WTC11 (cell line): ENCODE measurements around the gene PRKCZ. TPM values are rescaled to one million over a fixed set of nuclear protein-coding genes. Genes with fewer than 3 reads are reported as not detected.

Experiments used
- ATAC-seq: fragments of 200-7000 bp; cut with Tn5 transposase; 2 replicates; pipeline ENCODE4 v1.10.0; 2021; ENCODE audit warnings: mild to moderate bottlenecking, moderate library complexity
- CTCF ChIA-PET: fragments of 300-600 bp; sonication (Branson Sonifier 250); formaldehyde crosslinking; loops from one replicate; lab custom pipeline; 2021; ENCODE audit warnings: antibody characterized with exemption; lab: Charles Lee
- POLR2A ChIA-PET: fragments of 350-600 bp; sonication (Branson Sonifier 250); formaldehyde crosslinking; loops from one replicate; lab custom pipeline; 2021; ENCODE audit warnings: antibody characterized with exemption; lab: Charles Lee
- DNase-seq: peaks from one replicate; pipeline ENCODE4 v3.0.0; 2021; ENCODE audit warnings: low spot score
- H3K27ac Mint-ChIP-seq: 2 replicates; pipeline ENCODE4 v1.8.0; 2021; ENCODE audit warnings: mixed read lengths
- H3K27me3 Mint-ChIP-seq: 2 replicates; pipeline ENCODE4 v1.8.0; 2021; ENCODE audit warnings: low read depth, mild to moderate bottlenecking, moderate library complexity, mixed read lengths
- H3K36me3 Mint-ChIP-seq: 2 replicates; pipeline ENCODE4 v1.8.0; 2021; ENCODE audit warnings: mixed read lengths
- H3K4me1 Mint-ChIP-seq: 2 replicates; pipeline ENCODE4 v1.8.0; 2022; ENCODE audit warnings: mixed read lengths
- H3K4me3 Mint-ChIP-seq: 2 replicates; pipeline ENCODE4 v1.8.0; 2021; ENCODE audit warnings: mild to moderate bottlenecking, moderate library complexity, mixed read lengths
- H3K9me3 Mint-ChIP-seq: 2 replicates; pipeline ENCODE4 v1.8.0; 2021; ENCODE audit warnings: mixed read lengths
- AR ChIP-seq: fragments of 250-450 bp; sonication (Bioruptor Pico); IDR thresholded peaks from 2 replicates; pipeline ENCODE4 v1.9.0; 2021; ENCODE audit warnings: mild to moderate bottlenecking
- ATF3 ChIP-seq: sonication (generic); formaldehyde crosslinking; conservative IDR thresholded peaks from 2 replicates; pipeline ENCODE4 v1.8.1; 2022; ENCODE audit warnings: mild to moderate bottlenecking, missing genetic modification reagents
- CDX4 ChIP-seq: fragments of 250-450 bp; sonication (Bioruptor Pico); IDR thresholded peaks from 2 replicates; pipeline ENCODE4 v1.9.0; 2021; ENCODE audit warnings: moderate library complexity, mild to moderate bottlenecking, inconsistent platforms, borderline replicate concordance
- CREB1 ChIP-seq: sonication (generic); formaldehyde crosslinking; IDR thresholded peaks from 2 replicates; pipeline ENCODE4 v1.8.0; 2023; ENCODE audit warnings: mild to moderate bottlenecking, missing genetic modification reagents
- MAX ChIP-seq: sonication (generic); formaldehyde crosslinking; IDR thresholded peaks from 2 replicates; pipeline ENCODE4 v1.8.0; 2022; ENCODE audit warnings: mild to moderate bottlenecking, missing genetic modification reagents
- NR1H2 ChIP-seq: sonication (generic); formaldehyde crosslinking; IDR thresholded peaks from 2 replicates; pipeline ENCODE4 v1.9.0; 2021; ENCODE audit warnings: mild to moderate bottlenecking, moderate library complexity, missing genetic modification reagents
- PRDM15 ChIP-seq: sonication (generic); formaldehyde crosslinking; IDR thresholded peaks from 2 replicates; pipeline ENCODE4 v1.8.0; 2022; ENCODE audit warnings: missing genetic modification reagents
- PRRX2 ChIP-seq: fragments of 250-450 bp; sonication (Bioruptor Pico); IDR thresholded peaks from 2 replicates; pipeline ENCODE4 v1.8.0; 2021; ENCODE audit warnings: mild to moderate bottlenecking
- SP1 ChIP-seq: sonication (generic); formaldehyde crosslinking; conservative IDR thresholded peaks from 2 replicates; pipeline ENCODE4 v1.8.1; 2022; ENCODE audit warnings: missing genetic modification reagents
- TEAD4 ChIP-seq: sonication (generic); formaldehyde crosslinking; IDR thresholded peaks from 2 replicates; pipeline ENCODE4 v1.8.0; 2022; ENCODE audit warnings: mild to moderate bottlenecking, missing genetic modification reagents
- ZNF396 ChIP-seq: fragments of 250-450 bp; sonication (Bioruptor Pico); IDR thresholded peaks from 2 replicates; pipeline ENCODE4 v1.8.0; 2021; ENCODE audit warnings: mild to moderate bottlenecking, moderate library complexity, borderline replicate concordance
- total RNA-seq: library from RNA; stranded (reverse); gene quantifications from 3 replicates; pipeline ENCODE4 v1.2.3, GENCODE V29; 2021
- TF ChIP-seq, protein P1 (sequence below): sonication (generic); formaldehyde crosslinking; IDR thresholded peaks from 2 replicates; pipeline ENCODE4 v1.8.1; 2022; ENCODE audit warnings: low read depth, mild to moderate bottlenecking, moderate library complexity, missing genetic modification reagents, borderline replicate concordance
- TF ChIP-seq, protein P2 (sequence below): sonication (generic); formaldehyde crosslinking; IDR thresholded peaks from 2 replicates; pipeline ENCODE4 v1.8.1; 2023; ENCODE audit warnings: mild to moderate bottlenecking, missing genetic modification reagents, borderline replicate concordance
- TF ChIP-seq, protein P3 (sequence below): sonication (generic); formaldehyde crosslinking; IDR thresholded peaks from 2 replicates; pipeline ENCODE4 v1.8.1; 2022; ENCODE audit warnings: low read depth, missing genetic modification reagents, borderline replicate concordance

Gene PRKCZ
- total RNA-seq, 1 experiment from 2014 or later: 52.5 TPM

DNA sequence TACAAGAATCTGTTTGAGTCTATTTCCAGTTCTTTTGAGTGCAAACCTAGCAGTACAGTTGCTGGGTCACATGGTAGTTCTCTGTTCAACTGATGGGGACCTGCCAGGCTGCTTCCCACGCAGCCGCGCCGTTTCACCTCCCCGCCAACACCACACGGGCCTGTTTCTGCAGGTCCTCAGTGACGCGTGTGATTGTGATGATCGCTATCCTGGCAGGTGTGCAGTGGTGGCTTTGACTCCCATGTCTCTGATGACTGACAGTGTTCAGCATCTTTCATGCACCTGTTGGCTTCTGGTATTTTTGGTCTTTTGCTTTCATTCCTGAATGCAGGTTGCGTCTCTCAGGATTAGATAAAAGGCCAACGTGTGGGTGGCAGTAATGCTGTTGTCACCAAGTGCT lies 102.7 kb downstream of the PRKCZ start (continued):
- no peak for TF ChIP-seq AR
- TF ChIP-seq, protein P1, sequence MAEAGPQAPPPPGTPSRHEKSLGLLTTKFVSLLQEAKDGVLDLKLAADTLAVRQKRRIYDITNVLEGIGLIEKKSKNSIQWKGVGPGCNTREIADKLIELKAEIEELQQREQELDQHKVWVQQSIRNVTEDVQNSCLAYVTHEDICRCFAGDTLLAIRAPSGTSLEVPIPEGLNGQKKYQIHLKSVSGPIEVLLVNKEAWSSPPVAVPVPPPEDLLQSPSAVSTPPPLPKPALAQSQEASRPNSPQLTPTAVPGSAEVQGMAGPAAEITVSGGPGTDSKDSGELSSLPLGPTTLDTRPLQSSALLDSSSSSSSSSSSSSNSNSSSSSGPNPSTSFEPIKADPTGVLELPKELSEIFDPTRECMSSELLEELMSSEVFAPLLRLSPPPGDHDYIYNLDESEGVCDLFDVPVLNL (CRISPR knock-in tag): no peak
- TF ChIP-seq CDX4 (CRISPR knock-in tag): no peak
- no peak for TF ChIP-seq CREB1 (CRISPR knock-in tag)
- no peak for TF ChIP-seq TEAD4 (CRISPR knock-in tag)

GRCh38 chr1:2154022-2154421 lies 103.8 kb downstream of the PRKCZ start:
- Mint-ChIP-seq H3K36me3 (peaks cover 42% of the 10 kb centered on the region), H3K27me3 (no peaks in the 10 kb centered on the region), H3K9me3 (peaks cover 10% of the 10 kb centered on the region), H3K4me1 (no peaks in the 10 kb centered on the region), H3K4me3 (no peak overlapping the region), H3K27ac (no peak overlapping the region)
- TF ChIP-seq PRRX2 (CRISPR knock-in tag): no peak
- TF ChIP-seq, protein P2, sequence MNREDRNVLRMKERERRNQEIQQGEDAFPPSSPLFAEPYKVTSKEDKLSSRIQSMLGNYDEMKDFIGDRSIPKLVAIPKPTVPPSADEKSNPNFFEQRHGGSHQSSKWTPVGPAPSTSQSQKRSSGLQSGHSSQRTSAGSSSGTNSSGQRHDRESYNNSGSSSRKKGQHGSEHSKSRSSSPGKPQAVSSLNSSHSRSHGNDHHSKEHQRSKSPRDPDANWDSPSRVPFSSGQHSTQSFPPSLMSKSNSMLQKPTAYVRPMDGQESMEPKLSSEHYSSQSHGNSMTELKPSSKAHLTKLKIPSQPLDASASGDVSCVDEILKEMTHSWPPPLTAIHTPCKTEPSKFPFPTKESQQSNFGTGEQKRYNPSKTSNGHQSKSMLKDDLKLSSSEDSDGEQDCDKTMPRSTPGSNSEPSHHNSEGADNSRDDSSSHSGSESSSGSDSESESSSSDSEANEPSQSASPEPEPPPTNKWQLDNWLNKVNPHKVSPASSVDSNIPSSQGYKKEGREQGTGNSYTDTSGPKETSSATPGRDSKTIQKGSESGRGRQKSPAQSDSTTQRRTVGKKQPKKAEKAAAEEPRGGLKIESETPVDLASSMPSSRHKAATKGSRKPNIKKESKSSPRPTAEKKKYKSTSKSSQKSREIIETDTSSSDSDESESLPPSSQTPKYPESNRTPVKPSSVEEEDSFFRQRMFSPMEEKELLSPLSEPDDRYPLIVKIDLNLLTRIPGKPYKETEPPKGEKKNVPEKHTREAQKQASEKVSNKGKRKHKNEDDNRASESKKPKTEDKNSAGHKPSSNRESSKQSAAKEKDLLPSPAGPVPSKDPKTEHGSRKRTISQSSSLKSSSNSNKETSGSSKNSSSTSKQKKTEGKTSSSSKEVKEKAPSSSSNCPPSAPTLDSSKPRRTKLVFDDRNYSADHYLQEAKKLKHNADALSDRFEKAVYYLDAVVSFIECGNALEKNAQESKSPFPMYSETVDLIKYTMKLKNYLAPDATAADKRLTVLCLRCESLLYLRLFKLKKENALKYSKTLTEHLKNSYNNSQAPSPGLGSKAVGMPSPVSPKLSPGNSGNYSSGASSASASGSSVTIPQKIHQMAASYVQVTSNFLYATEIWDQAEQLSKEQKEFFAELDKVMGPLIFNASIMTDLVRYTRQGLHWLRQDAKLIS: no peak
- TF ChIP-seq, protein P3, sequence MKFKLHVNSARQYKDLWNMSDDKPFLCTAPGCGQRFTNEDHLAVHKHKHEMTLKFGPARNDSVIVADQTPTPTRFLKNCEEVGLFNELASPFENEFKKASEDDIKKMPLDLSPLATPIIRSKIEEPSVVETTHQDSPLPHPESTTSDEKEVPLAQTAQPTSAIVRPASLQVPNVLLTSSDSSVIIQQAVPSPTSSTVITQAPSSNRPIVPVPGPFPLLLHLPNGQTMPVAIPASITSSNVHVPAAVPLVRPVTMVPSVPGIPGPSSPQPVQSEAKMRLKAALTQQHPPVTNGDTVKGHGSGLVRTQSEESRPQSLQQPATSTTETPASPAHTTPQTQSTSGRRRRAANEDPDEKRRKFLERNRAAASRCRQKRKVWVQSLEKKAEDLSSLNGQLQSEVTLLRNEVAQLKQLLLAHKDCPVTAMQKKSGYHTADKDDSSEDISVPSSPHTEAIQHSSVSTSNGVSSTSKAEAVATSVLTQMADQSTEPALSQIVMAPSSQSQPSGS: no peak
- TF ChIP-seq MAX: no peak
- TF ChIP-seq, protein P1 (CRISPR knock-in tag): no peak
- no peak for TF ChIP-seq PRDM15 (CRISPR knock-in tag)
- TF ChIP-seq ATF3 (CRISPR knock-in tag): no peak
- TF ChIP-seq NR1H2 (CRISPR knock-in tag): no peak
- TF ChIP-seq ZNF396 (CRISPR knock-in tag): no peak
- no peak for TF ChIP-seq AR
- no peak for TF ChIP-seq SP1
- ChIA-PET POLR2A (no interaction called here), CTCF (interaction anchor here (1.0 to 1.1 kb wide), 2 partner anchors 14 to 21 kb away, joined by 4 to 5 read pairs; no protein-coding TSS in a partner anchor)
- no peak for DNase-seq
- no peak for ATAC-seq
